ENCODE results near the gene DENND10.
"Not testable (repeated sequence)": the region's sequence is repeated elsewhere in the genome, so short reads cannot be mapped to it uniquely, and the experiment has no call there.

Gene DENND10

GRCh38 chr10:119096641-119097415 lies 7.1 kb upstream of the DENND10 start:
- DNase-seq (ENCODE audit: extremely low read depth in 1 of 2, low read depth in 1 of 2) = not testable (repeated sequence)

GRCh38 chr10:119098576-119098975 lies 5.3 kb upstream of the DENND10 start:
- DNase-seq (ENCODE audit: extremely low read depth in 1 of 2, low read depth in 1 of 2) = no peak

GRCh38 chr10:119100434-119101238 lies 3.3 kb upstream of the DENND10 start:
- no peak for DNase-seq (ENCODE audit: extremely low read depth in 1 of 2, low read depth in 1 of 2)

GRCh38 chr10:119101366-119102098 lies 2.4 kb upstream of the DENND10 start:
- DNase-seq (ENCODE audit: extremely low read depth in 1 of 2, low read depth in 1 of 2) = no peak

- no peak for DNase-seq (ENCODE audit: extremely low read depth in 1 of 2, low read depth in 1 of 2)
These were observed 541 bp upstream of the DENND10 start for GRCh38 chr10:119103241-119103902.

GRCh38 chr10:119104654-119105015 lies 722 bp downstream of the DENND10 start:
- no peak for DNase-seq (ENCODE audit: extremely low read depth in 1 of 2, low read depth in 1 of 2)

- DNase-seq (ENCODE audit: extremely low read depth in 1 of 2, low read depth in 1 of 2) = no peak
These were observed 1.2 kb downstream of the DENND10 start for GRCh38 chr10:119105155-119105554.

GRCh38 chr10:119105899-119106298 lies 2.0 kb downstream of the DENND10 start:
- DNase-seq (ENCODE audit: extremely low read depth in 1 of 2, low read depth in 1 of 2) = not testable (repeated sequence)

- not testable (repeated sequence) for DNase-seq (ENCODE audit: extremely low read depth in 1 of 2, low read depth in 1 of 2)
These were observed 3.2 kb downstream of the DENND10 start for GRCh38 chr10:119107106-119107505.

GRCh38 chr10:119107771-119108170 lies 3.9 kb downstream of the DENND10 start:
- not testable (repeated sequence) for DNase-seq (ENCODE audit: extremely low read depth in 1 of 2, low read depth in 1 of 2)

- no peak for DNase-seq (ENCODE audit: extremely low read depth in 1 of 2, low read depth in 1 of 2)
These were observed 8.1 kb downstream of the DENND10 start for GRCh38 chr10:119112056-119112455.

- DNase-seq (ENCODE audit: extremely low read depth in 1 of 2, low read depth in 1 of 2) = no peak
These were observed 10.1 kb downstream of the DENND10 start for GRCh38 chr10:119113751-119114732.

- DNase-seq (ENCODE audit: extremely low read depth in 1 of 2, low read depth in 1 of 2) = no peak
These were observed 12.0 kb downstream of the DENND10 start for GRCh38 chr10:119115926-119116325.

- no peak for DNase-seq (ENCODE audit: extremely low read depth in 1 of 2, low read depth in 1 of 2)
These were observed 12.5 kb downstream of the DENND10 start for GRCh38 chr10:119116326-119116951.

GRCh38 chr10:119118231-119118630 lies 14.3 kb downstream of the DENND10 start:
- DNase-seq (ENCODE audit: extremely low read depth in 1 of 2, low read depth in 1 of 2) = no peak

- no peak for DNase-seq (ENCODE audit: extremely low read depth in 1 of 2, low read depth in 1 of 2)
These were observed 15.5 kb downstream of the DENND10 start for GRCh38 chr10:119119400-119119799.

- DNase-seq (ENCODE audit: extremely low read depth in 1 of 2, low read depth in 1 of 2) = no peak
These were observed 16.5 kb downstream of the DENND10 start for GRCh38 chr10:119120413-119120867.

- no peak for DNase-seq (ENCODE audit: extremely low read depth in 1 of 2, low read depth in 1 of 2)
These were observed 17.0 kb downstream of the DENND10 start for GRCh38 chr10:119120875-119121274.

GRCh38 chr10:119125942-119126341 lies 22.0 kb downstream of the DENND10 start:
- no peak for DNase-seq (ENCODE audit: extremely low read depth in 1 of 2, low read depth in 1 of 2)

Data from activated CD8-positive, alpha-beta memory T cell treated with anti-CD3 and anti-CD28 coated beads for 1 hour (primary cell).